GM19193 (cell line): ENCODE data around the gene FLNC.

Source experiments
- POLR2A ChIP-seq: IDR thresholded peaks from 4 replicates; pipeline ENCODE4 v1.6.1; 2011; ENCODE audit not compliant: insufficient read depth, insufficient read length; ENCODE audit errors: extremely low read depth

FLNC gene

GRCh38 chr7:128867842-128868623, 37.8 kb downstream of the FLNC start:
- TF ChIP-seq POLR2A, result no peak

DNA sequence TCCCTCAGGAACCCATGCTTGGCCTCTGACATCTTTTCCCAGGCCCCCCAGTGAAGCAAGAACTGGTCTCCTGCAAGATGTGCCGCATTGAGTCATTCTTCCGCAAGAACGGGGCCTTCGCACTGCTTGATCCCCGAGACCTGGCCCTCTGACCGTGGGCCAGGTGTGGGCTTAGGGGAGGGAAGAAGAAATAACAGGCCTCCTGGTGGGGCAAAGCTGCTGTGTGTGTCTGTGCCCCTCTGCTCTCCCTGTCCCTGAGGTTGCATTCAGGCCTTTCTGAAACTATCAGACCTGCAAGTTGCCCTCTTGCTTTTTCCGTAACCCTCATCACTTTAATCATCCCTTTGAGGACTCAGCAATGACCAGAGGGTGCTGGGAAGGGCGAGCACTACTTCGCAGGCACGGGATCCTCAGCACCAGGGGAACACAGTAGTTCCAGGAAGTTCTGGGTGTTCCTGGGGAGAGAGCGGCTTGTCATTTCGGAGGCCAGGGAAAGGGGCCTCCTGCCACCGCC, 38.5 kb downstream of the FLNC start:
- TF ChIP-seq POLR2A, result no peak

- TF ChIP-seq POLR2A, result peak; percentile 27
Measured at GRCh38 chr7:128869138-128869943, 39.1 kb downstream of the FLNC start.

DNA sequence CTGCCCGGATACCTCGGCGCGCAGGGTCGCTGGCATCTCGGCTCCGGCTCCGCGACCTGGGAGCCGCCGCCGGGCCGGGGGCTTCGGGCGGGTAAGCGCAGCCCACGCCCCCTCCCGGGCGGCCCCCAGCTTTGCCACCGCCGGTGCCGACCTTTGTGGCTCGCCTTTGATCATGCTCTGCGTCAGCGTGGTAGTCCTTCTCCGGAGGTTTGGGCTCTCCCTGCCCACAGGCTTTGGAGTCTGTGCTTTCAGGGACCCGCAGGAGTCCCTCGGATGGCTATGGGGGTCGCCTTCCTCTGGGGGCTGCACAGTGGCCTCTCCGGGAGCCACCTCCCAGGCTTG, 39.7 kb downstream of the FLNC start:
- no peak for TF ChIP-seq POLR2A

- TF ChIP-seq POLR2A, result no peak
Measured at GRCh38 chr7:128871050-128871449, 40.8 kb downstream of the FLNC start.

- no peak for TF ChIP-seq POLR2A
Measured at GRCh38 chr7:128872394-128872824, 42.2 kb downstream of the FLNC start.

DNA sequence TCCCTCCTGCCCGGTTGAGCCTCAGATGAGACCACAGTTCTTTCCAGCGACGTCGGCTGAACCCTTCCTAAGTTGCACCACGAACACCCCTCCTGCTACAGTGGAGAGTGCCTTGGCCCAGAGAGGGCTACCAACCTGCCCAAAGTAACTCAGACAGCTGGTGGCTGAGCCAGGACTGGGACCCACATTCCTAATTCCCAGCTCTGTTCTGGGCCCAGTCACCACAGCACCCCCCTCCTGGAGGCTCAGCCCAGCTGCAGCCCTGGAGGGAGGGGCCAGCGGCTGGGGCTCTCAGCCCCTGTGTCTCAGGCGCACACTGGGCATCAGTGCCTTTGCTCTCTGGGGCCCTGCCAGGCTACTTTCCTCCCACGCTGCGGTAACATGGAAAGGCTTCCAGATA, 43.0 kb downstream of the FLNC start:
- TF ChIP-seq POLR2A, result no peak

DNA sequence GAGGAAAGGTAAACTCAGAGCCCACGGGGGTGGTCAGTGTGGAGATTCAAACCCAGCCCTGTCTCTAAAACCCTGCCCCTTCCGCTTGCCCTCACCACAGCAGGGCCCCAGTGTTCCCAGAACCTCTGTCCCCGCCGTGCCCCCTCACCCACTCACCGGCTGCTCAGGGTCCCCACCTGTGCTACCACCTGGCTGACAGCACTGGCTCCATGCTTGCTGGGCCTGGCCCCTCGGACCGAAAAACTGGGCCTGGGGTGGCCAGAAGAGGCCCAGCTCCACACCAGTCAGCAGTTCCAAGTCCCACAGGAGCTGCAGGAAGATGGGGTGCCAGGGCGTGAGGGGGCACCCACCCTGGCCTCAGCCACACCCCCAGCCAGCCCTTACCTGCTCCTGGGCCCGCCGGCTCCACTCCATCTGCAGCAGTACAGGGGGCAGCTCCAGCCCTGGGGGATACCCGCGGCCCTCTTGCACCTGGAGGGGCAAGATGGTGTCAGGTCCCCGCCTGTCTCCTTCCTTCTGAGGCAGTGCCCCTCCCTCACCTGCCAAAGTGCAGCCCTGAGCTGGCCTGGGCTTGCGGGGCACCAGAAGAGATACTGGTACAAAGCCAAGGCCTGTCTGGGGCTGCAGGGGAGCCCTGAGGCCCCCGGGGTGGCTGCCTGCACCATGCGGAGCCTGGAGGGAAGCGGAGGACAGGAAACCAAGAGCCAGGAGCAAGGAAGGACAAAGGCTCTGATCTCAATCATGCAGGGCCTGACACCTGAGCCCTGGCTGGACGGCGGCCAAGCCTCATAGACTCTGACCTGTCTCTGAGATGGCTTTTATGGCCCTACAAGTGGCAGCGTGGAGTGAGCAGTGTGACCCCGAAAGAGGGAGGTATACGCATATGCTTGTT, 44.2 kb downstream of the FLNC start:
- TF ChIP-seq POLR2A, result no peak

- TF ChIP-seq POLR2A, result no peak
Measured at GRCh38 chr7:128875523-128875948, 45.3 kb downstream of the FLNC start.

DNA sequence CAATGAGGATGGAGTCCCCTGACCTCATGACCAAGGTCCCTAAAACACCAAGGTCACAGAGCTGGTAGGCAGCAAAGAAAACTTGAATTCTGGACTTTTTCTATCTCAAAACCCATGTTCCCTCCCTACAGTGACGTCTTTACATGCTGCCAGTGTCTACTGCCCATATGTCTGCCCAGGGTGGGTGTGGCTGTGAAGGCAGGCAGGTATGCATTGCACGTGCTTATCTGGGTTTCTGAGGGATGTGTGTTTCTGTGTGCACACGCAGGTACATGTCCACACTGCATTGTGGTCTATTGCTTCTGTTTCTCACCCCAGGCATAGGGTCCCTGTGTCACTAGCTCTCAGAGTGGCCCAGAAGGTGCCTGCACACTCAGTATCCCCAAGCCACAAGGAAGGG, 45.9 kb downstream of the FLNC start:
- TF ChIP-seq POLR2A, result no peak

DNA sequence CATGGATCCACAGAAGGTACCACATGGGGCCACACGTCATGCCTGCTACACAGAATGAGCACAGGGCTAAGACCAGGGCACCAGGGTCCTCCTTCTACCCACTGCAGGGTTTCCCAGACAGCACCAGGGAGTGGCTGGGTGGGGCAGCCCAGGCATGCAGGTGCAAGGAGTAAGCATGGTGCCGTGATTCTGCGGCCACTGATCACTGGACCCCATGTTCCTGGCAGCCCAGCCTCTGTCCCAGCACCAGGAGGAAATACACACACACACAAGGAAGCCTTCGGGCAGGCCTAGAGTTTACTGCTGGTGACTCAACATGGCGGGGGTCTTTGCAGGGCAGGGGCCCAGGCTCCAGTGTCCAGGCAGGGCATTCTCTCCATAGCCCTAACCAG, 46.4 kb downstream of the FLNC start:
- no peak for TF ChIP-seq POLR2A

- no peak for TF ChIP-seq POLR2A
Measured at GRCh38 chr7:128876978-128877755, 47.0 kb downstream of the FLNC start.

- no peak for TF ChIP-seq POLR2A
Measured at GRCh38 chr7:128877756-128878120, 47.5 kb downstream of the FLNC start.
